HEK293T (cell line): Measurements from ENCODE around the gene BARX2.

Experiments
- ARNT ChIP-seq: fragments of 450-650 bp; IDR thresholded peaks from 2 replicates; pipeline ENCODE4 v1.6.1; 2017; ENCODE audit warnings: mild to moderate bottlenecking
- BHLHE40 ChIP-seq: fragments of 450-650 bp; IDR thresholded peaks from 2 replicates; pipeline ENCODE4 v1.6.1; 2016; ENCODE audit warnings: mild to moderate bottlenecking, moderate library complexity, borderline replicate concordance
- FOXK2 ChIP-seq: fragments of 450-650 bp; IDR thresholded peaks from 2 replicates; pipeline ENCODE4 v1.6.1; 2016; ENCODE audit warnings: mild to moderate bottlenecking
- FOXM1 ChIP-seq: fragments of 450-650 bp; IDR thresholded peaks from 2 replicates; pipeline ENCODE4 v1.6.1; 2017; ENCODE audit warnings: mild to moderate bottlenecking, borderline replicate concordance
- NFRKB ChIP-seq: fragments of 450-650 bp; IDR thresholded peaks from 2 replicates; pipeline ENCODE4 v1.6.1; 2016; ENCODE audit warnings: mild to moderate bottlenecking, moderate library complexity
- SP1 ChIP-seq: fragments of 450-650 bp; IDR thresholded peaks from 2 replicates; pipeline ENCODE4 v1.6.1; 2017
- TARDBP ChIP-seq: fragments of 450-650 bp; IDR thresholded peaks from 2 replicates; pipeline ENCODE4 v1.6.1; 2016

- TF ChIP-seq SP1, result no peak
- TF ChIP-seq TARDBP, result no peak
- TF ChIP-seq FOXM1, result no peak
- no peak for TF ChIP-seq NFRKB
- TF ChIP-seq BHLHE40, result no peak
- TF ChIP-seq ARNT, result no peak
- no peak for TF ChIP-seq FOXK2
Observed at GRCh38 chr11:129331871-129332274, 43.8 kb upstream of the BARX2 start.
